ENCODE measurements around the gene ACSM6. TPM values are rescaled to one million over a fixed set of nuclear protein-coding genes. Genes with fewer than 3 reads are reported as not detected.

ACSM6 gene
- total and polyA plus RNA-seq, 2 donors (not counting 1 experiment from before 2014, with no cell fraction given) = not detected

DNA sequence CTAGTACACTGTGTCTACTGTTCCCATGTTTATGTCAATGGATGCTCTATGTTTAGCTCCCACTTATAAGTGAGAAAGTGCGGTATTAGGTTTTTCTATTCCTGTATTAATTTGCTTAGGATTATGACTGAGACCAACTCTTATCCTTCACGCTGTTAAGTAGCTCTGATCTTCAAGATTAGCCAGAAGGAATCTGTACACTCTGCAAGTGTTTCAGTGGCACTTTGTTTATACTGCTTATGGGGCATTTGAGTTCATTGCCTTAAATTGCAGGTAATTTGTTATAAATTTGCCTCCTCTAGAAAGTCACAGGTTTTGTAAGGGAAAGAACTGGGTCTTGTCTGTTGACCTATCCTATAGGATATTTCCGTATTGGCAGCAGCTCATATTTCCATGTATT lies 6.4 kb upstream of the ACSM6 start:
- no peak for TF ChIP-seq EZH2 (IDR thresholded peaks at IDR 0.05; ENCODE audit: low read length, missing control alignments)
- TF ChIP-seq, protein P1, sequence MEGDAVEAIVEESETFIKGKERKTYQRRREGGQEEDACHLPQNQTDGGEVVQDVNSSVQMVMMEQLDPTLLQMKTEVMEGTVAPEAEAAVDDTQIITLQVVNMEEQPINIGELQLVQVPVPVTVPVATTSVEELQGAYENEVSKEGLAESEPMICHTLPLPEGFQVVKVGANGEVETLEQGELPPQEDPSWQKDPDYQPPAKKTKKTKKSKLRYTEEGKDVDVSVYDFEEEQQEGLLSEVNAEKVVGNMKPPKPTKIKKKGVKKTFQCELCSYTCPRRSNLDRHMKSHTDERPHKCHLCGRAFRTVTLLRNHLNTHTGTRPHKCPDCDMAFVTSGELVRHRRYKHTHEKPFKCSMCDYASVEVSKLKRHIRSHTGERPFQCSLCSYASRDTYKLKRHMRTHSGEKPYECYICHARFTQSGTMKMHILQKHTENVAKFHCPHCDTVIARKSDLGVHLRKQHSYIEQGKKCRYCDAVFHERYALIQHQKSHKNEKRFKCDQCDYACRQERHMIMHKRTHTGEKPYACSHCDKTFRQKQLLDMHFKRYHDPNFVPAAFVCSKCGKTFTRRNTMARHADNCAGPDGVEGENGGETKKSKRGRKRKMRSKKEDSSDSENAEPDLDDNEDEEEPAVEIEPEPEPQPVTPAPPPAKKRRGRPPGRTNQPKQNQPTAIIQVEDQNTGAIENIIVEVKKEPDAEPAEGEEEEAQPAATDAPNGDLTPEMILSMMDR (conservative IDR thresholded peaks at IDR 0.05 in 1 of 2, IDR thresholded peaks at IDR 0.05 in 1 of 2; ENCODE audit: low read depth in 1 of 2, low read length in 2 of 2) = no peak
- Histone ChIP-seq H3K9ac (ENCODE audit: insufficient read depth, low read length) (no peak overlapping the region), H4K20me1 (ENCODE audit: control insufficient read depth, extremely low read depth, insufficient read depth, low read length) (no peaks in the 10 kb centered on the region), H3K4me2 (ENCODE audit: extremely low read depth, insufficient read depth, low read length) (no peak overlapping the region), H3K4me1 (ENCODE audit: control insufficient read depth, extremely low read depth, insufficient read depth, low read length) (no peaks in the 10 kb centered on the region), H3K9me3 (ENCODE audit: control insufficient read depth, insufficient read depth, low read depth, low read length) (no peaks in the 10 kb centered on the region), H3K36me3 (ENCODE audit: control insufficient read depth, insufficient read depth, low read length) (no peaks in the 10 kb centered on the region), H3K4me3 (replicated peaks in 1 of 4; ENCODE audit: control extremely low read depth in 1 of 4, insufficient read depth in 1 of 4, low read depth in 3 of 4, low read length in 4 of 4) (no peak overlapping the region), H2AFZ (ENCODE audit: low read length) (no peak overlapping the region), H3K79me2 (ENCODE audit: control insufficient read depth, insufficient read depth, low read length) (no peaks in the 10 kb centered on the region), H3K27ac (ENCODE audit: insufficient read depth, low read length) (no peak overlapping the region), H3K27me3 (ENCODE audit: control insufficient read depth, insufficient read depth, low read length) (no peaks in the 10 kb centered on the region)
- DNase-seq (ENCODE audit: low read depth in 2 of 2) = no peak

DNA sequence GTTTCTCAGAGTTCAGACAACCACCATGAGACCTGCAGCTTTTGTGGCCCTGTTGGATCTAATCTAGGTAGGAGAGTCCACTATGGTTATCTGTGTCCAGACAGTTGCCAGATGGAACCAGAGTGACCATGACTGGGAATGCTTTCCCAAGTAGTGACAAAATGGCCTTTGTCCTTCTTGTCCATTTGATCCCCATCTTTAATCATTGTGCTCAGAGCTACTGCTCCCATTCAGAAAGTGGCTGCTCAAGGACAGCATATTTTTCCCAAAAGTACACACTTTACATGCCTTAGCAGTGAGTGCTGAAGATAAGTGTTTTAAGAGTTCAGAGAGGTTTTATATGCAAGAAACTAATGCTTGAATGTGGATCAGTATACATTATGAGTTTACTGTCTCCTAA lies 5.4 kb upstream of the ACSM6 start:
- H3K9me3 ChIP-seq (ENCODE audit: control insufficient read depth, insufficient read depth, low read depth, low read length) = no peaks in the 10 kb centered on the region
- no peak overlapping the region for H3K27ac ChIP-seq (ENCODE audit: insufficient read depth, low read length)
- H3K9ac ChIP-seq (ENCODE audit: insufficient read depth, low read length) = no peak overlapping the region
- H3K27me3 ChIP-seq (ENCODE audit: control insufficient read depth, insufficient read depth, low read length) = no peaks in the 10 kb centered on the region
- no peaks in the 10 kb centered on the region for H3K79me2 ChIP-seq (ENCODE audit: control insufficient read depth, insufficient read depth, low read length)
- H3K4me1 ChIP-seq (ENCODE audit: control insufficient read depth, extremely low read depth, insufficient read depth, low read length) = no peaks in the 10 kb centered on the region
- H3K36me3 ChIP-seq (ENCODE audit: control insufficient read depth, insufficient read depth, low read length) = no peaks in the 10 kb centered on the region
- no peaks in the 10 kb centered on the region for H4K20me1 ChIP-seq (ENCODE audit: control insufficient read depth, extremely low read depth, insufficient read depth, low read length)
- no peak overlapping the region for H3K4me2 ChIP-seq (ENCODE audit: extremely low read depth, insufficient read depth, low read length)
- no peak overlapping the region for H2AFZ ChIP-seq (ENCODE audit: low read length)
- TF ChIP-seq EZH2 (IDR thresholded peaks at IDR 0.05; ENCODE audit: low read length, missing control alignments) = no peak
- TF ChIP-seq, protein P1 (conservative IDR thresholded peaks at IDR 0.05 in 1 of 2, IDR thresholded peaks at IDR 0.05 in 1 of 2; ENCODE audit: low read depth in 1 of 2, low read length in 2 of 2) = no peak
- DNase-seq (ENCODE audit: low read depth in 2 of 2) = no peak
- no peak overlapping the region for H3K4me3 ChIP-seq (replicated peaks in 1 of 4; ENCODE audit: control extremely low read depth in 1 of 4, insufficient read depth in 1 of 4, low read depth in 3 of 4, low read length in 4 of 4)

DNA sequence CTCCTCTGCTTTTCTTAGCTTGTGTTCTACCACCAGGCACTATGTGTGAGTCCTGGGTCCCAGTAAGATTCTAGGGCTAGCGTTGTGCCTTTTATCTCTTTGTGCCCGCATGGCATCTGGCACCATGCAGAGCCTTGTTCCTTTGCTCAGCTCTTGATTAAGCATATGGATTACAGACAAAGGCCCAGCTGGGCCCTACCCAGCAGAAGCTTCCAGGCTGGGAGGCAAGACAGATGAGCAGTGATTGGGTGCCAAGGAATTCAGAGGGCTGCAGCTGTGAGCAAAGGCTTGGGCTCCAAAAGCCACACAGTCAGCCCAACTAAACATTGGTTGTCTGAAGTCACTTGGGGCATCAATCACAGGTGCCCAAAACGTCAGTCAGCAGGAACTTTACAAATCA lies 2.0 kb downstream of the ACSM6 start:
- Histone ChIP-seq H3K27ac (ENCODE audit: insufficient read depth, low read length) (no peak overlapping the region), H4K20me1 (ENCODE audit: control insufficient read depth, extremely low read depth, insufficient read depth, low read length) (no peaks in the 10 kb centered on the region), H2AFZ (ENCODE audit: low read length) (no peak overlapping the region), H3K36me3 (ENCODE audit: control insufficient read depth, insufficient read depth, low read length) (no peaks in the 10 kb centered on the region), H3K9me3 (ENCODE audit: control insufficient read depth, insufficient read depth, low read depth, low read length) (no peaks in the 10 kb centered on the region), H3K9ac (ENCODE audit: insufficient read depth, low read length) (no peak overlapping the region), H3K4me1 (ENCODE audit: control insufficient read depth, extremely low read depth, insufficient read depth, low read length) (no peaks in the 10 kb centered on the region), H3K79me2 (ENCODE audit: control insufficient read depth, insufficient read depth, low read length) (no peaks in the 10 kb centered on the region), H3K27me3 (ENCODE audit: control insufficient read depth, insufficient read depth, low read length) (no peaks in the 10 kb centered on the region), H3K4me2 (ENCODE audit: extremely low read depth, insufficient read depth, low read length) (no peak overlapping the region), H3K4me3 (replicated peaks in 1 of 4; ENCODE audit: control extremely low read depth in 1 of 4, insufficient read depth in 1 of 4, low read depth in 3 of 4, low read length in 4 of 4) (no peak overlapping the region)
- DNase-seq (ENCODE audit: low read depth in 2 of 2) = peak in 1 of 2 donors; percentile 53
- no peak for TF ChIP-seq EZH2 (IDR thresholded peaks at IDR 0.05; ENCODE audit: low read length, missing control alignments)
- TF ChIP-seq, protein P1 (conservative IDR thresholded peaks at IDR 0.05 in 1 of 2, IDR thresholded peaks at IDR 0.05 in 1 of 2; ENCODE audit: low read depth in 1 of 2, low read length in 2 of 2) = no peak
